ENCODE measurements around the gene STBD1.

Gene STBD1

DNA sequence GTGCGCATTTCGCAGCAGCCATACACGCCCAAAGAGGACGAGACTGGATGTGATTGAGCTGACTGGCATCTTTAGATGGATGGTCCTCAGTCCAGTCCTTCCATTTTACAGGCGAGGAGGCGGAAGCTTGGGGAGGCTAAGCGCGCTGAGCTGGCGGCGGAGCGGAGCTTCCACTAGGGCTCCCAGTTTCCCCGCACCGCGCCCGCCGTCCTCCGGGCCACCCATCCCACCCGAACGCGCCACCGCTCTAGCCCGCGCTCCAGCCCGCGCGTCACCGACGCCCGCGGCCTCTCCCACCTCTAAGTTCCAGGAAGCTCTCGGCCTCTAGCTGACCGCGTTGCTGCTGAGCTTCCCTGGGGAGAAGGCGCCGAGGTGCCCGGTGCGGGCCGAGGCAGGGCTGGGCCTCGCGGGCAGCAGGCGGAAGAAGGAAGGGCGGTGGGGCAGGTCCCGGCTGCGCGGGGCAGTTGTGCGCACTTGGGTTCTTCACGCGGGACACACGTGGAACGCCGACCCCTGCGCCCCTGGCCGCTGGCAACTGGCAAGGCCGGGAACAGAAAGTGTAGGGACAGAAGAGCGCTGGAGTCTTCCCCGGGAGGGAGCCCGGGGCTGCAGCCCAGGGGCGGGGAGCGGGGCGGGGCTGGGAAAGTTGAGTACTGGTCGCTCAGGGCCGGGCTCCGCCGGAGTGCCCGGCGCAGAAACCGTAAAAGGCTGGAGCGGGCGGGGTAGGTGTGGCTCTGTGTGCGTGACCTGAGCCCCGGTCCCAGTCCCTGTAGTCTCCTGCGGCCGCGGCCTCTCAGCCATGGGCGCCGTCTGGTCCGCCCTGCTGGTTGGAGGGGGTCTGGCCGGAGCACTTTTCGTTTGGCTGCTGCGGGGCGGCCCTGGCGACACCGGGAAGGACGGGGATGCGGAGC is at the start of gene STBD1:
Gene STBD1 (plus strand): TSS at position 763 of the 911 bp plus-strand sequence. CDS start 37 bp downstream, at position 800.
- Histone ChIP-seq H3K4me2 (ENCODE audit: low read length) (no peak within 1 kb of the TSS), H3K4me1 (ENCODE audit: low read length) (peaks cover 12% of the 10 kb centered on the region), H3K27ac (ENCODE audit: low read length) (no peak within 1 kb of the TSS), H3K79me2 (ENCODE audit: low read length) (no peaks in the 10 kb centered on the region), H2AFZ (ENCODE audit: low read depth, low read length) (no peak within 1 kb of the TSS), H3K9me3 (ENCODE audit: insufficient read depth, low read length) (no peaks in the 10 kb centered on the region), H3K4me3 (ENCODE audit: low read length) (no peak within 1 kb of the TSS), H3K36me3 (replicated peaks; ENCODE audit: low read depth, low read length) (no peaks in the 10 kb centered on the region), H3K9ac (ENCODE audit: low read length) (no peak within 1 kb of the TSS), H4K20me1 (ENCODE audit: insufficient read depth, low read length) (no peaks in the 10 kb centered on the region), H3K27me3 (ENCODE audit: low read depth, low read length) (0 out of 2 replicates have a peak, but pooled peaks cover 4% of the 10 kb centered on the region)
- TF ChIP-seq, protein P1, sequence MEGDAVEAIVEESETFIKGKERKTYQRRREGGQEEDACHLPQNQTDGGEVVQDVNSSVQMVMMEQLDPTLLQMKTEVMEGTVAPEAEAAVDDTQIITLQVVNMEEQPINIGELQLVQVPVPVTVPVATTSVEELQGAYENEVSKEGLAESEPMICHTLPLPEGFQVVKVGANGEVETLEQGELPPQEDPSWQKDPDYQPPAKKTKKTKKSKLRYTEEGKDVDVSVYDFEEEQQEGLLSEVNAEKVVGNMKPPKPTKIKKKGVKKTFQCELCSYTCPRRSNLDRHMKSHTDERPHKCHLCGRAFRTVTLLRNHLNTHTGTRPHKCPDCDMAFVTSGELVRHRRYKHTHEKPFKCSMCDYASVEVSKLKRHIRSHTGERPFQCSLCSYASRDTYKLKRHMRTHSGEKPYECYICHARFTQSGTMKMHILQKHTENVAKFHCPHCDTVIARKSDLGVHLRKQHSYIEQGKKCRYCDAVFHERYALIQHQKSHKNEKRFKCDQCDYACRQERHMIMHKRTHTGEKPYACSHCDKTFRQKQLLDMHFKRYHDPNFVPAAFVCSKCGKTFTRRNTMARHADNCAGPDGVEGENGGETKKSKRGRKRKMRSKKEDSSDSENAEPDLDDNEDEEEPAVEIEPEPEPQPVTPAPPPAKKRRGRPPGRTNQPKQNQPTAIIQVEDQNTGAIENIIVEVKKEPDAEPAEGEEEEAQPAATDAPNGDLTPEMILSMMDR (IDR thresholded peaks at IDR 0.05; ENCODE audit: low read depth, low read length): no peak
- TF ChIP-seq EZH2phosphoT487 (IDR thresholded peaks at IDR 0.05; ENCODE audit: low read depth): no peak

DNA sequence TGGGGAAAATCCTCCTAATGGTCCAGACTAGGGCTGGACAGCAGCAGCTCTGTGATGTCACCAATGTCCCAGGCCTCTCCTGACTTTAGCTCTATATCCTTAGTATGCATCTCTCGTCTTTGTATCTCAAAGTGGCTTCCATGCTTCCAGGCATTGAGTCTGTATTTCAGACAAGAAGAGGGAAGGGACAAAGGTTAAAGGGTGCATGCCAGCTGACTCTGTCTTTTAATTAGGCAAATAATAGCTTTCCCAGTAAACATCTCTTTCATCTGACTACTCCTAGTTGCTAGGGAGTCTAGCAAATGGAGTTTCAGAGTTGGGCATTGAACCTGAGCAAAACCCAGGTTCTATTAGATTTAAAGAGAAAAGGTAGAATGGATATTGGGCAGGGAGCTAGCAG is 49.6 kb upstream of the STBD1 start:
- no peak overlapping the region for H3K4me3 ChIP-seq (ENCODE audit: low read length)
- H3K27ac ChIP-seq (ENCODE audit: low read length): no peak overlapping the region
- H3K4me2 ChIP-seq (ENCODE audit: low read length): no peak overlapping the region
- no peaks in the 10 kb centered on the region for H3K79me2 ChIP-seq (ENCODE audit: low read length)
- no peak for TF ChIP-seq EZH2phosphoT487 (IDR thresholded peaks at IDR 0.05; ENCODE audit: low read depth)
- TF ChIP-seq, protein P1 (IDR thresholded peaks at IDR 0.05; ENCODE audit: low read depth, low read length): no peak
- H2AFZ ChIP-seq (ENCODE audit: low read depth, low read length): no peak overlapping the region
- no peaks in the 10 kb centered on the region for H3K4me1 ChIP-seq (ENCODE audit: low read length)
- no peaks in the 10 kb centered on the region for H3K36me3 ChIP-seq (replicated peaks; ENCODE audit: low read depth, low read length)
- H3K27me3 ChIP-seq (ENCODE audit: low read depth, low read length): no peaks in the 10 kb centered on the region; the same call in 1 of the 2 replicates
- no peaks in the 10 kb centered on the region for H3K9me3 ChIP-seq (ENCODE audit: insufficient read depth, low read length)
- H4K20me1 ChIP-seq (ENCODE audit: insufficient read depth, low read length): no peaks in the 10 kb centered on the region
- H3K9ac ChIP-seq (ENCODE audit: low read length): no peak overlapping the region

DNA sequence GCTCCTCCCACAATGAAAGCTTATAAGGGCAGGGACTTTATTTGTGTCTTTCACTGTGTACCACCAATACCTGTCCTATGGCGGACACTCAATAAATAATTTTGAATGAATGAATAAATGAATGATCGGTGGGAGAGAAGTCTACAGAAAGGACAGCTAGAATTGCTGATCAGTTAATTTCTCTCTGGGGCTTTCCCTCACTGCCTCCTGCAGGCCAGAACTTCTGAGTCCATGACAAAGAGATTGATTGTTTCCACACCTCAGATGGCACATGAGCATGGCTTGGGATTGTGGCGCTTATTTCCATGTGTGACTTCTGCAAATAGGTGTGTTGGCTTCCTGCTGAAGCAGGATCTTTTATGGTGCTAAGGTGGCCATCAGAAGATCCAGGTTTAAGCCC is 48.7 kb upstream of the STBD1 start:
- Histone ChIP-seq H3K27me3 (ENCODE audit: low read depth, low read length) (peaks cover under 1% of the 10 kb centered on the region; the same call in 1 of the 2 replicates), H4K20me1 (ENCODE audit: insufficient read depth, low read length) (no peaks in the 10 kb centered on the region), H3K36me3 (replicated peaks; ENCODE audit: low read depth, low read length) (no peaks in the 10 kb centered on the region), H3K9me3 (ENCODE audit: insufficient read depth, low read length) (no peaks in the 10 kb centered on the region), H2AFZ (ENCODE audit: low read depth, low read length) (no peak overlapping the region), H3K4me3 (ENCODE audit: low read length) (no peak overlapping the region), H3K4me1 (ENCODE audit: low read length) (no peaks in the 10 kb centered on the region), H3K9ac (ENCODE audit: low read length) (no peak overlapping the region), H3K79me2 (ENCODE audit: low read length) (no peaks in the 10 kb centered on the region), H3K27ac (ENCODE audit: low read length) (no peak overlapping the region), H3K4me2 (ENCODE audit: low read length) (no peak overlapping the region)
- TF ChIP-seq, protein P1 (IDR thresholded peaks at IDR 0.05; ENCODE audit: low read depth, low read length): no peak
- no peak for TF ChIP-seq EZH2phosphoT487 (IDR thresholded peaks at IDR 0.05; ENCODE audit: low read depth)

- Histone ChIP-seq H3K9me3 (ENCODE audit: insufficient read depth, low read length) (no peaks in the 10 kb centered on the region), H3K9ac (ENCODE audit: low read length) (no peak overlapping the region), H3K27ac (ENCODE audit: low read length) (no peak overlapping the region), H3K4me1 (ENCODE audit: low read length) (no peaks in the 10 kb centered on the region), H3K4me3 (ENCODE audit: low read length) (no peak overlapping the region), H4K20me1 (ENCODE audit: insufficient read depth, low read length) (no peaks in the 10 kb centered on the region), H3K36me3 (replicated peaks; ENCODE audit: low read depth, low read length) (no peaks in the 10 kb centered on the region), H3K27me3 (ENCODE audit: low read depth, low read length) (peaks cover 5% of the 10 kb centered on the region; the same call in 1 of the 2 replicates), H2AFZ (ENCODE audit: low read depth, low read length) (no peak overlapping the region), H3K4me2 (ENCODE audit: low read length) (no peak overlapping the region), H3K79me2 (ENCODE audit: low read length) (no peaks in the 10 kb centered on the region)
- no peak for TF ChIP-seq EZH2phosphoT487 (IDR thresholded peaks at IDR 0.05; ENCODE audit: low read depth)
- TF ChIP-seq, protein P1 (IDR thresholded peaks at IDR 0.05; ENCODE audit: low read depth, low read length): no peak
Measured at GRCh38 chr4:76260571-76260970, 46.0 kb upstream of the STBD1 start.
